Fibroblast of pulmonary artery (primary cell): ENCODE data around the gene PAOX.
A peak's percentile ranks its signal among the peaks of the same experiment; 100 is the strongest.
"Not testable (repeated sequence)": the region's sequence is repeated elsewhere in the genome, so short reads cannot be mapped to it uniquely, and the experiment has no call there.

ENCODE experiments used
- DNase-seq: peaks from one replicate; pipeline ENCODE4 v3.0.0-alpha.2; 2010; ENCODE audit warnings: low read depth
- H3K4me3 ChIP-seq: replicated peaks from 2 replicates; pipeline ENCODE4 v1.5.1; 2011; ENCODE audit warnings: low read depth, mild to moderate bottlenecking, control low read depth, low read length, moderate library complexity
- TF ChIP-seq, protein P1 (sequence below): IDR thresholded peaks from 2 replicates; pipeline ENCODE4 v1.5.1; 2011; ENCODE audit warnings: mild to moderate bottlenecking, control low read depth, low read length, inconsistent platforms; ENCODE audit errors: missing control alignments

PAOX gene

DNA sequence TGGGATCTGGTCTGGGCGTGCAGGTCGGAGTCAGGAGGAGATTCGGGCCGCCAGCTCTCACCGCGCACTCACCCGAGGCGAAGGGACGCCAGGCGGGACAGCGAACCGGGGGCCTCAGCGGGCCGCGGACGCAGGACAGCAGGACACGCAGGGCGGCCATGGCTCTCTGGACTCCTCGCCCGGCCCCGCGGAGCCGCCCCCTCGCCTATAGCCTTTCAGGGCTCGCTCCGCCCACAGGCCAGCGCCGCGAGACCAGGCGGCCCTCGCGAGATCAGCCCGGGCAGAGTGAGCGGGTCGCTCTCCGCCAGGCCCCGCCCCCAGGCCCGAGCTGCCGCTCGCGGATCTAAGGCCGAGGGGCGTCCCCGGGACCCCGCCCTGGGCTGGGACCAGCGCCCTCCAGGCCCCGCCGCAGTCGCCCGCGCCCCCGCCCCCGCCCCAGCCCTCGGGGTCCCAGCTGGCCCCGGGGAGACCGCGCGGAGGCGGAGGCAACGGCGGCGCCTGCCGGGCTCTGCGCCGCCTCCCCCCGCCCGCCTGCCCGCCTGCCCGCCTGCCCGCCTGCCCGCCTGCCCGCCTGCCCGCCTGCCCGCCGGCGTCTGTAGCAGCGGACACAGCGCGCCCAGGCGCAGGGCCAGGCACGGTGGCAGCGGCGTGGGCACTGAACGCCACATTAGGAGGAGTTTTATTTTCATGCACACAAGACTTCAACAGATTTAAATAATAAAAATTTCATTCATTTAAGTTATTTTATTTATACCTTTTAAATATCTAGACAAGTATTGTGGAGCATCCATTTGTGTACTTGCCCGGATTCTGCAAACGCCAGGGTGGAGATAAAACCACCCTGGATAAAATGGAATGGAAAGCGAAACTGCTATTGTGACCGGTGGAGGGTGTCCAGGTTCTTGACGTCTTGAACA, 5.6 kb upstream of the PAOX start, which contains the start of gene ECHS1:
TSS of gene ECHS1 (minus strand) at position 181 of the 917 bp plus-strand sequence. CDS start at position 160, 21 bp downstream.
- peak; percentile 90 for DNase-seq
- H3K4me3 ChIP-seq: peak within 1 kb of the TSS; percentile 80
- TF ChIP-seq, protein P1, sequence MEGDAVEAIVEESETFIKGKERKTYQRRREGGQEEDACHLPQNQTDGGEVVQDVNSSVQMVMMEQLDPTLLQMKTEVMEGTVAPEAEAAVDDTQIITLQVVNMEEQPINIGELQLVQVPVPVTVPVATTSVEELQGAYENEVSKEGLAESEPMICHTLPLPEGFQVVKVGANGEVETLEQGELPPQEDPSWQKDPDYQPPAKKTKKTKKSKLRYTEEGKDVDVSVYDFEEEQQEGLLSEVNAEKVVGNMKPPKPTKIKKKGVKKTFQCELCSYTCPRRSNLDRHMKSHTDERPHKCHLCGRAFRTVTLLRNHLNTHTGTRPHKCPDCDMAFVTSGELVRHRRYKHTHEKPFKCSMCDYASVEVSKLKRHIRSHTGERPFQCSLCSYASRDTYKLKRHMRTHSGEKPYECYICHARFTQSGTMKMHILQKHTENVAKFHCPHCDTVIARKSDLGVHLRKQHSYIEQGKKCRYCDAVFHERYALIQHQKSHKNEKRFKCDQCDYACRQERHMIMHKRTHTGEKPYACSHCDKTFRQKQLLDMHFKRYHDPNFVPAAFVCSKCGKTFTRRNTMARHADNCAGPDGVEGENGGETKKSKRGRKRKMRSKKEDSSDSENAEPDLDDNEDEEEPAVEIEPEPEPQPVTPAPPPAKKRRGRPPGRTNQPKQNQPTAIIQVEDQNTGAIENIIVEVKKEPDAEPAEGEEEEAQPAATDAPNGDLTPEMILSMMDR: no peak

DNA sequence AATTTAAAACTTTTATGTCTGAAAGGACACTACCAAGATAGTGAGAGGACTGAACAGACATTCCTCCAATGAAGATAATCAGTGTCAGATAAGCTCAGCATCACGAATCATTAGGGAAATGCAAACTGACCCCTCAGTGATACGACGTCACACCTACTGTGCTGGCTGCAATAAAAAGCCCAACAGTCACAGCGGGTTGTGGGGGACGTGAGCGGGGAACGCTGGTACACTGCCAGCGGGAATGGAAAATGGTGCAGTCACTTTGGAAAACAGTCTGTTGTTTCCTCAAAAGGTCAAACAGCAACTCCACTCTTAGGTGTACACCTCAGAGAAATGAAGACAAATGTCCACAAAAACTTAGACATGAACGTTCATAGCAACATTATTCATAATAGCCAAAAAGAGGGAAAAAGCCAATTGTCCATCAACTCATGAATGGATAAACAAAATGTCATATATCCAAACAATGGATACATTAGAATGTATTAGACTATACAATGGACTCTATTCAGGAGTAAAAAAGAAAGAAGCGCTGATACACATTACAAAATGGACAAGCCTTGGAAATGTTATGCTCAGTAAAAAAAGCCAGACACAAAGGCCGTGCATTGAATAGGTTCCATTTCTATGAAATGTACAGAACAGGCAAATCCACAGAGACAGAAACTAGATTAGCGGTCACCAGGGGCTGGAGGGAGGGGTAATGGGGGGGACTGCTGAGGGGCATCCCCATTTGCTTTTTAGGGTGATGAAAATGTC, 3.5 kb upstream of the PAOX start:
- no peak for DNase-seq
- TF ChIP-seq, protein P1: no peak
- no peak overlapping the region for H3K4me3 ChIP-seq

DNA sequence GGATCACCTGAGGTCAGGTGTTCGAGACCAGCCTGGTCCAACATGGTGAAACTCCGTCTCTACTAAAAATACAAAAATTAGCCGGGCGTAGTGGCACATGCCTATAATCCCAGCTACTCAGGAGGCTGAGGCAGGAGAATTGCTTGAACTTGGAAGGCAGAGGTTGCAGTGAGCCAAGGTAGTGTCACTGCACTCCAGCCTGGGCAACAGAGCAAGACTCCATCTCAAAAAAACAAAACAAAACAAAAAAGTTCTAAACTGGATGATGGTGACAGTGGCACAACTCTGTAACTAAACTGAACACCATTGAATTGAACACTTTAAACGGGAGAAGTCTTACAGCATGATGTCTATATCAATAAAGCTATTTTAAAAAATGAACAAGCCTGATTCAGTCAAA, 2.9 kb upstream of the PAOX start:
- not testable (repeated sequence) for DNase-seq, H3K4me3 ChIP-seq

DNA sequence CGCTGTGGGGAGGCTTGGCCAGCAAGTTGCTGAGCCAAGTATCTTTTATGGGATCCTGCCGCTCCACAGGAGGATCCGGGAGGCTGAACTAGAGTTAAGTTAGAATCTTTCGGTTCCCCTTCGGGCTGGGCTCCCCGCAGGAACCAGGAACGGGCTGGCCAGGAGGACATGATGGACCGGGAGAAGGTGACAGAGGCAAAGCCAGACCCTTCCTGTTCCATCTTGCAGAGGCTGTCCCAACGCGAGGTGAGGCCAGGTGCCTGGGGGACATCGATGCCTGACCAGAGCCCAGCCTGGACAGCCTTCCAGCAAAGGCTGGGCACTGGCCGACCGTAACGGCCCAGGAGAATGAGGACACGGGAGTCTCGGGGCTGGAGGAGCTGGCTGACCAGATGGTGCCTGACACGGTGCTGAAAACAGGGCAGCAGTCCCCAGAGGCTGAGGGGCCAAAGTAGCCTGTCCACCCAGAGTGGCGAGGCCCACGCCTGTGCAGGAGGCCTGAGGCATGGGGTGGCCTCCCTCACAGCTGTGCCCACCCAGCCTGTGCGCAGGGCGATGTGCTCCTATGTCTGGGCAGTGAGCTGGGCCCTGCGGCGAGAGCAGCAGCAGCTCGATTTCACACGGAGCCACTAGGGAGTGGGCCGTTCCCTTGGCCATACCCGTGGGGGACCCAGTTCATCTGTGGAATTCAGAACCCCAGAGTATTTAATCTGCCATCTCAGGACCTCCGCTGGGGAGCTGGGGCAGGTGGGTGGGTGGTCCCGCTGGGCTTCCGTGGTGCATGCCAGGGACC, 1.8 kb upstream of the PAOX start:
- no peak for DNase-seq
- TF ChIP-seq, protein P1: no peak
- no peak overlapping the region for H3K4me3 ChIP-seq

DNA sequence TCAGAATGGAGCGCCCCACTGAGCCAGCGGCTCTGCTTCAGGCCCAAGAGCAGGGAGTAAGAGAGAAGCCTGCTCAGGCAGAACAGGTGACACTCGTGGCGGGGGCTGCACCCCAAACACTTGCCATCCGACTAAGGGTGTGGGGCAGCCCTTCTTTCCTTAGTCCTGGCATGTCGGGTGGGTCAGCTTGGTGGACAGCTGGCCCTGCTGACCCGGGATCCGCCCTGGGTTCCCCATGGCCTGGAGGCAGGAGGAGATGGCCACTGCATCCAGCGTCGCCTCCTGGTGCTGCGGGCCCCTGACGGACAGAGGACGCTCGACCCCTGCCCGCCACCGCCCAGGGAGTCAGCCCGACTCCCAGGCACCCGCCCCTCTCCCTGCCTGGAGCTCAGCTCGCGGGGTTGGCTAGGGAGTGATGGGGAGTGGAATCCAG, 1.2 kb upstream of the PAOX start:
- TF ChIP-seq, protein P1: no peak
- DNase-seq: no peak

DNA sequence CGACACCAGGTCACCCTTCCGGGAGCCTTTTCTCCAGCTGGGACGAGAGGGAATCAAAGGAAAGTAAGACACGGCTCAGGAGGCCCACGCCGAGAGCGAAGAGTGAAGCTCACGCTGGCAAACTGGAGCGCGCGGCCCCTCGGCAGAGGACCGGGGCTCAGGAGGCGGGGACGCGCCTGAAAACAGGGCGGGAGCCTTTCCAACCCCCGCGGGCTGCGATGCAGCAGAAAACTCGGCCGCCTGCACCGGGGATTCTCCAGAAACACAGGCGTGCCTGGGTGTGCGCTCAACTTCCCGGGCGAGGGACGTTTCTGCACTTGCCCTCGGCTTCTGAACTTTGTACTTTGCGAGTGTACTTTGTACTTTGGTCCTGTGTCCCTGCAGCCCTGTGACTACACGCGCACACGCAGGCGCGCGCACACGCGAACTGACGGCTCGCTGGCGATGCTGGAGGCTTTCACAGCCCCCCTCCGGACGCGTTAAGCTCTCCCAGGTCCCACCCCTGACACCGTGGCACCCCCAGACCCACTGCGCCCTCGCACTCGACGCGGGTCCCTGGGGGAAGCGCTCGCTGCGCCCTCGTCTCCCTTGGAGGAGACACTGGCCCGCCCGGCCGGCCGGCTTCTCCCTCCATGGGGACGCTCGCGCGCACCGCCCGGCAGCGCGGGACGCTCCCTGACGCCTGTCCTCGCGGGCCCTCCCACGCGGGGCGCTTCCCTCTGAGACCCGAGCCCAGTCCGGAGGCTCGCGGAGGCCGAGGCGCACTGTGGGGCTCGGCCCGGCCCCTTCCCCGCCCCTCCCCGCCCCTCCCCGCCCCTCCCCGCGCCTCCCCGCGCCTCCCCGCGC, 588 bp upstream of the PAOX start:
- DNase-seq: peak; percentile 41
- TF ChIP-seq, protein P1: no peak

More for the DNA sequence above, 1.2 kb upstream of the PAOX start:
- peak overlapping the region; percentile 67 for H3K4me3 ChIP-seq

More for the DNA sequence above, 588 bp upstream of the PAOX start:
- peak overlapping the region; percentile 67 for H3K4me3 ChIP-seq
